HEK293 (cell line): ENCODE results near the gene YIF1B.
A peak's percentile ranks its signal among the peaks of the same experiment; 100 is the strongest.

Experiments used
- CTCF ChIA-PET: fragments of 350-600 bp; formaldehyde crosslinking; extraction: SDS; loops from one replicate; lab custom pipeline; 2021; ENCODE audit warnings: antibody characterized with exemption; lab: Yijun Ruan, JAX
- POLR2A ChIA-PET: fragments of 300-600 bp; formaldehyde crosslinking; extraction: SDS; loops from one replicate; lab custom pipeline; 2020; ENCODE audit warnings: antibody characterized with exemption, inconsistent platforms; lab: Yijun Ruan, JAX
- H3K27ac ChIP-seq: fragments of 200-500 bp; sonication (Bioruptor generic); 2 replicates; pipeline ENCODE4 v1.5.1; 2014; ENCODE audit warnings: low read depth, low read length, control low read depth, inconsistent platforms; ENCODE audit errors: extremely low read depth
- H3K36me3 ChIP-seq, 2 experiments: fragments of 200-500 bp in 1 of 2; sonication (Bioruptor generic) in 1 of 2; 1 replicate in 1 of 2; 2 replicates in 1 of 2; pipeline ENCODE4 v1.5.1; 2014 to 2017; ENCODE audit warnings: inconsistent platforms in 2 of 2, low read length in 2 of 2; ENCODE audit not compliant: control insufficient read depth in 2 of 2, insufficient read depth in 1 of 2
- H3K4me1 ChIP-seq: fragments of 200-500 bp; sonication (Bioruptor generic); 2 replicates; pipeline ENCODE4 v1.5.1; 2014; ENCODE audit warnings: mild to moderate bottlenecking, low read length, inconsistent platforms; ENCODE audit not compliant: control insufficient read depth, insufficient read depth
- H3K4me3 ChIP-seq: 2 replicates; pipeline ENCODE4 v1.5.1; 2011; ENCODE audit warnings: low read depth, mild to moderate bottlenecking, control low read depth, low read length, moderate library complexity
- H3K9me3 ChIP-seq: fragments of 200-500 bp; sonication (Bioruptor generic); 2 replicates; pipeline ENCODE4 v1.5.1; 2014; ENCODE audit warnings: low read depth, low read length, inconsistent platforms; ENCODE audit not compliant: control insufficient read depth, insufficient read depth
- EGR2 ChIP-seq: fragments of 450-650 bp; formaldehyde crosslinking; IDR thresholded peaks from 2 replicates; pipeline ENCODE4 v1.5.1; 2016; ENCODE audit warnings: low read depth, missing biosample characterization, missing genetic modification characterization
- FEZF1 ChIP-seq: fragments of 450-650 bp; formaldehyde crosslinking; IDR thresholded peaks from 2 replicates; pipeline ENCODE4 v1.5.1; 2016; ENCODE audit warnings: missing biosample characterization, missing genetic modification characterization
- GFI1B ChIP-seq: fragments of 450-650 bp; formaldehyde crosslinking; IDR thresholded peaks from 2 replicates; pipeline ENCODE4 v1.5.1; 2016; ENCODE audit warnings: missing biosample characterization, missing genetic modification characterization
- HOXD13 ChIP-seq: sonication (generic); formaldehyde crosslinking; IDR thresholded peaks from 2 replicates; pipeline ENCODE4 v1.8.0; 2022; ENCODE audit warnings: missing genetic modification reagents, borderline replicate concordance
- KLF17 ChIP-seq: fragments of 450-650 bp; formaldehyde crosslinking; IDR thresholded peaks from 2 replicates; pipeline ENCODE4 v1.5.1; 2016; ENCODE audit warnings: missing biosample characterization, missing genetic modification characterization
- KLF7 ChIP-seq: fragments of 450-650 bp; formaldehyde crosslinking; IDR thresholded peaks from 2 replicates; pipeline ENCODE4 v1.5.1; 2016; ENCODE audit warnings: missing biosample characterization, missing genetic modification characterization, borderline replicate concordance
- RBAK ChIP-seq: fragments of 450-650 bp; formaldehyde crosslinking; IDR thresholded peaks from 2 replicates; pipeline ENCODE4 v1.5.1; 2016; ENCODE audit warnings: missing biosample characterization, missing genetic modification characterization
- YY2 ChIP-seq: fragments of 450-650 bp; formaldehyde crosslinking; IDR thresholded peaks from 2 replicates; pipeline ENCODE4 v1.5.1; 2016; ENCODE audit warnings: missing biosample characterization, missing genetic modification characterization
- ZBTB11 ChIP-seq: fragments of 450-650 bp; formaldehyde crosslinking; conservative IDR thresholded peaks from 2 replicates; pipeline ENCODE4 v1.5.1; 2016; ENCODE audit warnings: low read depth, missing biosample characterization, missing genetic modification characterization
- ZFHX2 ChIP-seq: fragments of 450-650 bp; formaldehyde crosslinking; conservative IDR thresholded peaks from 2 replicates; pipeline ENCODE4 v1.5.1; 2016; ENCODE audit warnings: missing biosample characterization, missing genetic modification characterization
- ZNF404 ChIP-seq: fragments of 450-650 bp; formaldehyde crosslinking; IDR thresholded peaks from 2 replicates; pipeline ENCODE4 v1.5.1; 2017; ENCODE audit warnings: missing biosample characterization, missing genetic modification characterization
- ZNF610 ChIP-seq: fragments of 450-650 bp; formaldehyde crosslinking; IDR thresholded peaks from 2 replicates; pipeline ENCODE4 v1.5.1; 2016; ENCODE audit warnings: missing biosample characterization, missing genetic modification characterization, borderline replicate concordance
- ZNF621 ChIP-seq: fragments of 450-650 bp; formaldehyde crosslinking; IDR thresholded peaks from 2 replicates; pipeline ENCODE4 v1.5.1; 2017; ENCODE audit warnings: missing biosample characterization, missing genetic modification characterization
- ZNF791 ChIP-seq: fragments of 450-650 bp; formaldehyde crosslinking; IDR thresholded peaks from 2 replicates; pipeline ENCODE4 v1.5.1; 2016; ENCODE audit warnings: missing biosample characterization, missing genetic modification characterization
- TF ChIP-seq, protein P1 (sequence below): fragments of 450-650 bp; formaldehyde crosslinking; IDR thresholded peaks from 2 replicates; pipeline ENCODE4 v1.5.1; 2016; ENCODE audit warnings: missing biosample characterization, missing genetic modification characterization

The YIF1B gene

GRCh38 chr19:38283271-38283670 lies 32.5 kb downstream of the YIF1B start:
- POLR2A ChIA-PET = no interaction called here
- TF ChIP-seq ZNF610 (tag by site-specific recombination) = no peak
- TF ChIP-seq EGR2 (tag by site-specific recombination) = peak; percentile 56; the same call in 1 of the 2 replicates
- TF ChIP-seq, all 188 proteins: peak for 1
- Histone ChIP-seq H3K9me3 (no peaks in the 10 kb centered on the region), H3K4me3 (no peak overlapping the region), H3K4me1 (peaks cover 7% of the 10 kb centered on the region), H3K27ac (no peak overlapping the region), H3K36me3 (peaks cover 41 to 44% of the 10 kb centered on the region in 2 experiments)
- CTCF ChIA-PET = interaction anchor here (0.6 to 1.8 kb wide), 5 partner anchors 8 to 39 kb away, joined by 3 to 5 read pairs (median 4); partner anchors contain the start of gene C19orf33

GRCh38 chr19:38281811-38282566 lies 33.8 kb downstream of the YIF1B start:
- TF ChIP-seq ZFHX2 (tag by site-specific recombination) (peak; percentile 33; the same call in 1 of the 2 replicates), ZNF791 (tag by site-specific recombination) (no peak), EGR2 (tag by site-specific recombination) (peak; percentile 32; the same call in 1 of the 2 replicates), RBAK (tag by site-specific recombination) (no peak), ZNF621 (tag by site-specific recombination) (no peak), ZNF404 (no peak), FEZF1 (peak; percentile 12; the same call in 1 of the 2 replicates), HOXD13 (CRISPR knock-in tag) (no peak)
- H3K4me1 ChIP-seq = peaks cover 10% of the 10 kb centered on the region
- ChIA-PET POLR2A (interaction anchor here (0.6 kb wide), 2 partner anchors 33 to 193 kb away, joined by 3 to 5 read pairs; no protein-coding TSS in a partner anchor), CTCF (interaction anchor here (0.6 to 1.5 kb wide), 3 partner anchors 12 to 53 kb away, joined by 3 to 5 read pairs (median 3); no protein-coding TSS in a partner anchor)
- H3K9me3 ChIP-seq = no peaks in the 10 kb centered on the region; the same call in 1 of the 2 replicates
- H3K4me3 ChIP-seq = no peak overlapping the region
- H3K27ac ChIP-seq = no peak overlapping the region
- peaks cover 32 to 33% of the 10 kb centered on the region in 2 experiments for H3K36me3 ChIP-seq

- Histone ChIP-seq H3K9me3 (no peaks in the 10 kb centered on the region; the same call in 1 of the 2 replicates), H3K4me1 (peaks cover 10% of the 10 kb centered on the region), H3K36me3 (peaks cover 22 to 28% of the 10 kb centered on the region in 2 experiments), H3K27ac (peak overlapping the region; percentile 36; the same call in 1 of the 2 replicates), H3K4me3 (no peak overlapping the region)
- ChIA-PET POLR2A (interaction anchor here (1.0 to 1.1 kb wide), 2 partner anchors 9 to 16 kb away, joined by 3 read pairs; partner anchors contain the start of gene SPINT2), CTCF (interaction anchor here (1.3 to 1.8 kb wide), 2 partner anchors 10 kb away, joined by 5 to 6 read pairs; no protein-coding TSS in a partner anchor)
- TF ChIP-seq, protein P1, sequence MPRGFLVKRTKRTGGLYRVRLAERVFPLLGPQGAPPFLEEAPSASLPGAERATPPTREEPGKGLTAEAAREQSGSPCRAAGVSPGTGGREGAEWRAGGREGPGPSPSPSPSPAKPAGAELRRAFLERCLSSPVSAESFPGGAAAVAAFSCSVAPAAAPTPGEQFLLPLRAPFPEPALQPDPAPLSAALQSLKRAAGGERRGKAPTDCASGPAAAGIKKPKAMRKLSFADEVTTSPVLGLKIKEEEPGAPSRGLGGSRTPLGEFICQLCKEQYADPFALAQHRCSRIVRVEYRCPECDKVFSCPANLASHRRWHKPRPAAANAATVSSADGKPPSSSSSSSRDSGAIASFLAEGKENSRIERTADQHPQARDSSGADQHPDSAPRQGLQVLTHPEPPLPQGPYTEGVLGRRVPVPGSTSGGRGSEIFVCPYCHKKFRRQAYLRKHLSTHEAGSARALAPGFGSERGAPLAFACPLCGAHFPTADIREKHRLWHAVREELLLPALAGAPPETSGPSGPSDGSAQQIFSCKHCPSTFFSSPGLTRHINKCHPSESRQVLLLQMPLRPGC (tag by site-specific recombination) = no peak
- TF ChIP-seq YY2 (tag by site-specific recombination) = no peak
- no peak for TF ChIP-seq ZBTB11 (tag by site-specific recombination)
- TF ChIP-seq KLF7 = no peak
- no peak for TF ChIP-seq GFI1B
- TF ChIP-seq KLF17 (tag by site-specific recombination) = no peak
These were observed 35.5 kb downstream of the YIF1B start for GRCh38 chr19:38280030-38280921.
